SKM-1 treated with dmso at 0.1 percent for 144 hours (cell line): ENCODE measurements around the gene EFNA1.

Experiments used
- DNase-seq: peaks from one replicate; lab custom pipeline; 2025; ENCODE audit not compliant: unreplicated experiment; lab: John Stamatoyannopoulos, UW

Gene EFNA1

GRCh38 chr1:155124503-155125463 is 2.9 kb upstream of the EFNA1 start:
- DNase-seq = no peak

- DNase-seq = no peak
These were observed 2.1 kb upstream of the EFNA1 start for GRCh38 chr1:155125511-155125945.

- DNase-seq = no peak
These were observed 1.6 kb upstream of the EFNA1 start for GRCh38 chr1:155125946-155126555.

GRCh38 chr1:155126556-155127104 is 1.0 kb upstream of the EFNA1 start:
- DNase-seq = no peak

- no peak for DNase-seq
These were observed 485 bp downstream of the EFNA1 start for GRCh38 chr1:155127967-155128754.

GRCh38 chr1:155128755-155129473 is 1.2 kb downstream of the EFNA1 start:
- no peak for DNase-seq

- no peak for DNase-seq
These were observed 2.8 kb downstream of the EFNA1 start for GRCh38 chr1:155130272-155131006.

GRCh38 chr1:155131285-155131684 is 3.6 kb downstream of the EFNA1 start:
- DNase-seq = no peak

- no peak for DNase-seq
These were observed 4.2 kb downstream of the EFNA1 start for GRCh38 chr1:155131856-155132255.

- no peak for DNase-seq
These were observed 6.2 kb downstream of the EFNA1 start for GRCh38 chr1:155133799-155134281.

GRCh38 chr1:155134322-155134721 is 6.6 kb downstream of the EFNA1 start:
- no peak for DNase-seq

- peak; percentile 52 for DNase-seq
These were observed 7.3 kb downstream of the EFNA1 start for GRCh38 chr1:155134880-155135414.

- peak; percentile 96 for DNase-seq
These were observed 7.8 kb downstream of the EFNA1 start, which contains the start of gene SLC50A1 for GRCh38 chr1:155135415-155136028. SLC50A1 (plus strand) TSS chr1:155135852; CDS start chr1:155135912, 60 bp downstream.

- no peak for DNase-seq
These were observed 9.1 kb downstream of the EFNA1 start for GRCh38 chr1:155136748-155137147.

- no peak for DNase-seq
These were observed 9.7 kb downstream of the EFNA1 start for GRCh38 chr1:155137154-155137949.

- DNase-seq = peak; percentile 90
These were observed 12.4 kb downstream of the EFNA1 start, which contains the start of gene DPM3 for GRCh38 chr1:155139895-155140629. DPM3 (minus strand) TSS chr1:155140531; CDS start chr1:155140240, 291 bp downstream.

- DNase-seq = no peak
These were observed 12.9 kb downstream of the EFNA1 start for GRCh38 chr1:155140630-155140953.
